ENCODE data around the gene ZNF25. TPM values are rescaled to one million over a fixed set of nuclear protein-coding genes. Genes with fewer than 3 reads are reported as not detected.

The ZNF25 gene
- total RNA-seq, 6 experiments from 2014 or later = 1.1 to 3.1 (median 2.6) TPM

GRCh38 chr10:37957841-37958240 lies 18.6 kb downstream of the ZNF25 start:
- TF ChIP-seq POLR2A (IDR thresholded peaks at IDR 0.05) = no peak
- no peak for TF ChIP-seq CTCF (IDR thresholded peaks at IDR 0.05)
- no peak for DNase-seq
- H3K27me3 ChIP-seq = no peaks in the 10 kb centered on the region
- H3K4me1 ChIP-seq = no peaks in the 10 kb centered on the region
- no peak overlapping the region for H3K4me3 ChIP-seq
- WGBS (ENCODE audit: insufficient coverage, low coverage, low lambda C conversion rate, missing lambda C conversion rate) = 90% methylated on average over 2 of the region's 2 CpGs
- H3K27ac ChIP-seq = no peak overlapping the region
- no peak for ATAC-seq
- no peaks in the 10 kb centered on the region for H3K9me3 ChIP-seq
- intact Hi-C loops (cut with DNase I) = no loop called here
- H3K36me3 ChIP-seq = peaks cover 0 to 25% (median 10%) of the 10 kb centered on the region in 4 donors

GRCh38 chr10:37952926-37953325 lies 23.5 kb downstream of the ZNF25 start:
- DNase-seq (no peak), ATAC-seq (no peak)
- intact Hi-C loops (cut with DNase I) = no loop called here
- Histone ChIP-seq H3K4me1 (no peaks in the 10 kb centered on the region), H3K27me3 (no peaks in the 10 kb centered on the region), H3K36me3 (peaks cover 0 to 30% (median 13%) of the 10 kb centered on the region in 4 donors), H3K4me3 (no peak overlapping the region), H3K9me3 (no peaks in the 10 kb centered on the region), H3K27ac (no peak overlapping the region)
- TF ChIP-seq POLR2A (IDR thresholded peaks at IDR 0.05) (no peak), CTCF (IDR thresholded peaks at IDR 0.05) (no peak)
- 86% methylated on average over 3 of the region's 3 CpGs for WGBS (ENCODE audit: insufficient coverage, low coverage, low lambda C conversion rate, missing lambda C conversion rate)

- ATAC-seq = no peak
- WGBS (ENCODE audit: insufficient coverage, low coverage, low lambda C conversion rate, missing lambda C conversion rate) = 76% methylated on average over 2 of the region's 2 CpGs
- TF ChIP-seq CTCF (IDR thresholded peaks at IDR 0.05) = no peak
- TF ChIP-seq POLR2A (IDR thresholded peaks at IDR 0.05) = no peak
- H3K27me3 ChIP-seq = no peaks in the 10 kb centered on the region
- H3K9me3 ChIP-seq = no peaks in the 10 kb centered on the region
- no peaks in the 10 kb centered on the region for H3K4me1 ChIP-seq
- DNase-seq = no peak
- no peak overlapping the region for H3K27ac ChIP-seq
- peaks cover 0 to 30% (median 13%) of the 10 kb centered on the region in 4 donors for H3K36me3 ChIP-seq
- intact Hi-C loops (cut with DNase I) = no loop called here
- H3K4me3 ChIP-seq = no peak overlapping the region
Observed at GRCh38 chr10:37952043-37952755, 24.2 kb downstream of the ZNF25 start.

GRCh38 chr10:37948210-37948609 lies 28.2 kb downstream of the ZNF25 start:
- intact Hi-C loops (cut with DNase I) = no loop called here
- TF ChIP-seq POLR2A (IDR thresholded peaks at IDR 0.05) (no peak), CTCF (IDR thresholded peaks at IDR 0.05) (no peak)
- peaks cover 0 to 10% (median 4%) of the 10 kb centered on the region in 4 donors for H3K36me3 ChIP-seq
- 80% methylated on average over 2 of the region's 3 CpGs for WGBS (ENCODE audit: insufficient coverage, low coverage, low lambda C conversion rate, missing lambda C conversion rate)
- H3K27me3 ChIP-seq = no peaks in the 10 kb centered on the region
- ATAC-seq (no peak), DNase-seq (no peak)
- H3K4me1 ChIP-seq = no peaks in the 10 kb centered on the region
- H3K27ac ChIP-seq = no peak overlapping the region
- no peak overlapping the region for H3K4me3 ChIP-seq
- H3K9me3 ChIP-seq = no peaks in the 10 kb centered on the region

Data from right lobe of liver (tissue), 6 donors.